H54 (cell line): Measurements from ENCODE around the gene DOLPP1.
"Not testable (repeated sequence)": the region's sequence is repeated elsewhere in the genome, so short reads cannot be mapped to it uniquely, and the experiment has no call there.

Source experiments
- DNase-seq: peaks from one replicate; pipeline ENCODE4 v3.0.0; 2011; ENCODE audit warnings: low spot score, mixed read lengths; ENCODE audit not compliant: insufficient read length
- FAIRE-seq: peaks from 3 replicates; lab custom pipeline; 2011; peaks lifted over from hg19 to GRCh38; lab: Jason Lieb, UNC
- POLR2A ChIP-seq: IDR thresholded peaks from 2 replicates; pipeline ENCODE4 v1.6.1; 2011; ENCODE audit warnings: low read depth, mild to moderate bottlenecking, low read length

Gene DOLPP1

GRCh38 chr9:129105857-129106694 lies 25.2 kb downstream of the DOLPP1 start:
- DNase-seq (no peak), FAIRE-seq (no peak)

DNA sequence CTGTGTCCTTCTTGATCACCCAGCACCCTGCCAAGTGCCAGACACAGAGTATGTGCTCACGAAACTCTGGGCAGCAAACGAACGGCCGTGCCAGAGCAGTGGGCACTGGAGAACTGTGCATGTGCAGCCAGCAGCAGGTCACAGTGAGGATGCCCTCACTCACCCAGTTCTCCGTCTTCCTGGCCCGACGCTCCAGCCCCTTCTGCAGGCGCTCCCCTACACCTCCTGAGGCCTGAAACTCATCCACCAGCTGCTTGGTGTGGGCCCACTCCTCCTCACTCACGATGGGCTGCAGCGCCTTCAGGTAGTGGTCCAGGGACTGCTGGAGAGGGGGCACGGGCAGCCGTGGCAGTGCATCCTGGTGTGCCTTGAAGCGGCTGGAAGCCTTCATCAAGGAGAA lies 26.7 kb downstream of the DOLPP1 start:
- TF ChIP-seq POLR2A, result no peak
- no peak for FAIRE-seq
- DNase-seq, result no peak

More at GRCh38 chr9:129105857-129106694, 25.2 kb downstream of the DOLPP1 start:
- no peak for TF ChIP-seq POLR2A

GRCh38 chr9:129108083-129108804 lies 27.3 kb downstream of the DOLPP1 start:
- FAIRE-seq, result no peak
- no peak for DNase-seq

GRCh38 chr9:129108805-129109536 lies 28.1 kb downstream of the DOLPP1 start:
- no peak for FAIRE-seq
- TF ChIP-seq POLR2A, result no peak
- no peak for DNase-seq

More at GRCh38 chr9:129108083-129108804, 27.3 kb downstream of the DOLPP1 start:
- no peak for TF ChIP-seq POLR2A

DNA sequence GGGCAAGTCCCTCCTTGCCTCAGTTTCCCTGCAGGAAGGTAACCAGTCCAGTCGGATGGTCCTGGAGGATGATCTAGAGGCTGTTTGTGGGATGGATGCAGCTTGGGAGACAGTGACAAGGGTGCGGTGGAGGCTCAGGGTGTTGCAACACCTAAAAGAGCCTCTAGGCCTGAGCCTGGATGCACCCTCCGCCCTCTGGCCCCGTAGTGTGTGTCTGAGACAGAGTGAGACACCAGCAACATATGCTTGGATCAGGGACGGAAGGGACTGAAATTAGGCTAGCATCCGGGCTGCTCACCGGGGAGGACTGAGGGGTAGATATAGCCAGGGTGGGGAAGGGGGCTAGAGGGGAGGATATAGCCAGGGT lies 28.6 kb downstream of the DOLPP1 start:
- no peak for DNase-seq
- TF ChIP-seq POLR2A, result no peak
- FAIRE-seq, result no peak

- FAIRE-seq (no peak), DNase-seq (peak; percentile 67)
These were observed 29.2 kb downstream of the DOLPP1 start for GRCh38 chr9:129109952-129110739.

GRCh38 chr9:129110740-129111527 lies 30.0 kb downstream of the DOLPP1 start, which contains the start of the genes CRAT and PTPA:
TSS of gene CRAT (minus strand) at chr9:129110793. CDS start at chr9:129110509, 284 bp downstream.
TSS of gene PTPA (plus strand) at chr9:129111415. CDS start at chr9:129111601, 186 bp downstream.
- peak; percentile 99 for DNase-seq
- FAIRE-seq, result no peak

More at GRCh38 chr9:129109952-129110739, 29.2 kb downstream of the DOLPP1 start:
- TF ChIP-seq POLR2A, result peak; percentile 7

GRCh38 chr9:129111528-129112151 lies 30.7 kb downstream of the DOLPP1 start:
- FAIRE-seq (no peak), DNase-seq (peak; percentile 69)
- no peak for TF ChIP-seq POLR2A

More at GRCh38 chr9:129110740-129111527, 30.0 kb downstream of the DOLPP1 start, which contains the start of the genes CRAT and PTPA:
- TF ChIP-seq POLR2A, result peak; percentile 98

DNA sequence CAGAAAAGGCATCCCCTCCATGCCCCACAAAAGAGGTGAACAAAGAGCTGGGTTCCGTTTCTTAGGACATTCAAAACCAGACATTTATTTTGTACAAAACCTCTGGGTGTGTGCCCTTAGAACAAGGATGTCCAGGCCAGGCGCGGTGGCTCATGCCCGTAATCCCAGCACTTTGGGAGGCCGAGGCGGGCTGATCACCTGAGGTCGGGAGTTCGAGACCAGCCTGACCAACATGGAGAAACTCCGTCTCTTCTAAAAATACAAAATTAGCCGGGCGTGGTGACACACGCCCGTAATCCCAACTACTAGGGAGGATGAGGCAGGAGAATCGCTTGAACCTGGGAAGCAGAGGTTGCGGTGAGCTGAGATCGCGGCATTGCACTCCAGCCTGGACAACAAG lies 31.6 kb downstream of the DOLPP1 start:
- DNase-seq, FAIRE-seq: not testable (repeated sequence)

DNA sequence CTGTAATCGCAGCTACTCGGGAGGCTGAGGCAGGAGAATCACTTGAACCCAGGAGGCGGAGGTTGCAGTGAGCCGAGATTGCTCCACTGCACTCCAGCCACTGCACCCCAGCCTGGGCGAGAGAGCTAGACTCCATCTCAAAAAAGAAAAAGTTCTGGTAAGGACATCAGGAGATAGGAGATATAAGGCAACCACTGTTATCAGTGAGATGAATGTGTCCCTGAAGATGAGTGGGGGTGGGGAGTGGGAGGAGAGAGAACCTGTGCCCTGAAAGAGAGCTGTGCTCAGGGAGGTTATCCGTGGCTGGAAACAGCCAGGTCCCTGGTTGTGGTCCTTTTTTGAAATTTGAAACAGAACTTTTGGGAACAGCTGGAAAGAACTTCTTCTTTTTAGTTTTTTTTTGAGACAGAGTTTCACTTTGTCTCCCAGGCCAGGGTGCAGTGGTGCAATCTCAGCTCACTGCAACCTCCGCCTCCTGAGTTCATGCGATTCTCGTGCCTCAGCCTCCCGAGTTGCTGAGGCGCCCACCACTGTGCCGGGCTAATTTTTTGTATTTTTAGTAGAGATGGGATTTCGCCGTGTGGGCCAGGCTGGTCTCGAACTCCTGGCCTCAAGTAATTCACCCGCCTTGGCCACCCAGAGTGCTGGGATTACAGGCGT lies 32.9 kb downstream of the DOLPP1 start:
- DNase-seq (no peak), FAIRE-seq (no peak)
- TF ChIP-seq POLR2A, result no peak

GRCh38 chr9:129118799-129119198 lies 37.9 kb downstream of the DOLPP1 start:
- FAIRE-seq (no peak), DNase-seq (no peak)
- TF ChIP-seq POLR2A, result no peak
